ENCODE results near the gene RBM33. TPM values are rescaled to one million over a fixed set of nuclear protein-coding genes. Genes with fewer than 3 reads are reported as not detected.
A peak's percentile ranks its signal among the peaks of the same experiment; 100 is the strongest.

The RBM33 gene
- total RNA-seq = 10 to 100 TPM; 56.9 to 60.2 TPM

GRCh38 chr7:155644178-155644970, at the start of gene RBM33:
Gene RBM33 (plus strand): TSS chr7:155644661. CDS start chr7:155644877, 216 bp downstream.
- intact Hi-C loops (cut with DNase I) = no loop called here
- peak within 1 kb of the TSS; percentile 94 to 98 for H3K9ac ChIP-seq (ENCODE audit: low read depth in 2 of 2, low read length in 2 of 2)
- peak within 1 kb of the TSS; percentile 85 for H3K4me3 ChIP-seq
- no peaks in the 10 kb centered on the region for H3K36me3 ChIP-seq
- peaks cover 13% of the 10 kb centered on the region for H3K4me1 ChIP-seq
- no peak for TF ChIP-seq CTCF (IDR thresholded peaks at IDR 0.05)
- H3K27me3 ChIP-seq = no peaks in the 10 kb centered on the region
- H3K27ac ChIP-seq = peak within 1 kb of the TSS; percentile 93
- DNase-seq = peak; percentile 86
- H3K9me3 ChIP-seq = no peaks in the 10 kb centered on the region

GRCh38 chr7:155594961-155595366, 49.5 kb upstream of the RBM33 start:
- Histone ChIP-seq H3K27ac (no peak overlapping the region), H3K4me3 (no peak overlapping the region), H3K4me1 (no peaks in the 10 kb centered on the region), H3K9ac (ENCODE audit: low read depth in 2 of 2, low read length in 2 of 2) (no peak overlapping the region), H3K27me3 (no peaks in the 10 kb centered on the region), H3K36me3 (no peaks in the 10 kb centered on the region), H3K9me3 (no peaks in the 10 kb centered on the region)
- no peak for DNase-seq
- intact Hi-C loops (cut with DNase I) = loop anchor here (10.0 kb wide), 1 partner anchor 170 kb away; no protein-coding TSS in a partner anchor
- TF ChIP-seq CTCF (IDR thresholded peaks at IDR 0.05) = no peak

GRCh38 chr7:155597753-155598140, 46.7 kb upstream of the RBM33 start:
- Histone ChIP-seq H3K9ac (ENCODE audit: low read depth in 2 of 2, low read length in 2 of 2) (no peak overlapping the region), H3K9me3 (no peaks in the 10 kb centered on the region), H3K27me3 (no peaks in the 10 kb centered on the region), H3K27ac (no peak overlapping the region), H3K4me1 (no peaks in the 10 kb centered on the region), H3K4me3 (no peak overlapping the region), H3K36me3 (no peaks in the 10 kb centered on the region)
- TF ChIP-seq CTCF (IDR thresholded peaks at IDR 0.05) = no peak
- intact Hi-C loops (cut with DNase I) = loop anchor here (2.0 to 10.0 kb wide), 2 partner anchors 141 to 167 kb away; no protein-coding TSS in a partner anchor
- no peak for DNase-seq

GRCh38 chr7:155598810-155599210, 45.7 kb upstream of the RBM33 start:
- no peak overlapping the region for H3K9ac ChIP-seq (ENCODE audit: low read depth in 2 of 2, low read length in 2 of 2)
- intact Hi-C loops (cut with DNase I) = loop anchor here (2.0 to 10.0 kb wide), 2 partner anchors 140 to 166 kb away; no protein-coding TSS in a partner anchor
- no peaks in the 10 kb centered on the region for H3K4me1 ChIP-seq
- peak; percentile 91 for DNase-seq
- H3K4me3 ChIP-seq = no peak overlapping the region
- no peak overlapping the region for H3K27ac ChIP-seq
- H3K27me3 ChIP-seq = no peaks in the 10 kb centered on the region
- peak; percentile 98 for TF ChIP-seq CTCF (IDR thresholded peaks at IDR 0.05)
- H3K9me3 ChIP-seq = no peaks in the 10 kb centered on the region
- no peaks in the 10 kb centered on the region for H3K36me3 ChIP-seq

GRCh38 chr7:155602156-155602555, 42.3 kb upstream of the RBM33 start:
- Histone ChIP-seq H3K4me1 (no peaks in the 10 kb centered on the region), H3K27ac (no peak overlapping the region), H3K9me3 (no peaks in the 10 kb centered on the region), H3K4me3 (no peak overlapping the region), H3K27me3 (no peaks in the 10 kb centered on the region), H3K36me3 (no peaks in the 10 kb centered on the region), H3K9ac (ENCODE audit: low read depth in 2 of 2, low read length in 2 of 2) (no peak overlapping the region)
- intact Hi-C loops (cut with DNase I) = no loop called here
- no peak for TF ChIP-seq CTCF (IDR thresholded peaks at IDR 0.05)
- DNase-seq = no peak
